Thyroid gland (tissue), 4 donors: ENCODE results near the gene COL23A1.

Experiments used
- CTCF ChIP-seq, 6 experiments: fragments of 200-600 bp in 3 of 6; fragments of 450-650 bp in 3 of 6; sonication (generic) in 3 of 6; IDR thresholded peaks; one replicate each; pipeline ENCODE4 v1.5.1; 2016 to 2019; ENCODE audit warnings: antibody characterized with exemption in 6 of 6, mild to moderate bottlenecking in 2 of 6, inconsistent platforms in 1 of 6, moderate library complexity in 1 of 6
- POLR2A ChIP-seq, 2 donors: fragments of 450-650 bp; IDR thresholded peaks; one replicate each; pipeline ENCODE4 v1.6.1; 2017; ENCODE audit warnings: antibody characterized with exemption in 2 of 2, mild to moderate bottlenecking in 2 of 2, moderate library complexity in 1 of 2

- TF ChIP-seq CTCF (IDR thresholded peaks at IDR 0.05) (no peak), POLR2A (IDR thresholded peaks at IDR 0.05) (no peak)
These were observed 223.0 kb downstream of the COL23A1 start for GRCh38 chr5:178366998-178367735.
